Naive thymus-derived CD8-positive, alpha-beta T cell (primary cell): Measurements from ENCODE around the gene ANXA7. TPM values are rescaled to one million over a fixed set of nuclear protein-coding genes. Genes with fewer than 3 reads are reported as not detected.
"Not testable (repeated sequence)": the region's sequence is repeated elsewhere in the genome, so short reads cannot be mapped to it uniquely, and the experiment has no call there.

ENCODE experiments used
- ATAC-seq, 2 donors: fragments of 150-1000 bp; cut with Tn5 transposase in 1 of 2; sonication (Bioruptor Pico), chemical (Tn5 transposase) in 1 of 2; 1 replicate in 1 of 2; 2 replicates in 1 of 2; pipeline ENCODE4 v1.10.0; 2021; ENCODE audit warnings: mild to moderate bottlenecking in 2 of 2, moderate library complexity in 2 of 2
- POLR2A ChIA-PET: fragments of 350-600 bp; sonication (Branson Sonifier 250); formaldehyde crosslinking; loops from one replicate; lab custom pipeline; 2021; ENCODE audit warnings: antibody characterized with exemption; lab: Charles Lee
- DNase-seq, 10 donors: peaks; one replicate each; pipeline versions ENCODE4 v3.0.0 to v3.0.0-alpha.2; 2020 to 2022
- H3K27ac Mint-ChIP-seq, 10 donors: one replicate each; pipeline ENCODE4 v1.8.0; 2020 to 2022; ENCODE audit warnings: mild to moderate bottlenecking in 10 of 10, mixed read lengths in 10 of 10, moderate library complexity in 4 of 10, inconsistent platforms in 1 of 10
- H3K27me3 Mint-ChIP-seq, 5 donors: one replicate each; pipeline ENCODE4 v1.8.0; 2021 to 2022; ENCODE audit warnings: mixed read lengths in 5 of 5
- H3K36me3 Mint-ChIP-seq, 3 donors: one replicate each; pipeline ENCODE4 v1.8.0; 2020 to 2022; ENCODE audit warnings: mixed read lengths in 3 of 3, mild to moderate bottlenecking in 2 of 3, inconsistent platforms in 1 of 3
- H3K4me1 Mint-ChIP-seq, 4 donors: one replicate each; pipeline ENCODE4 v1.8.0; 2021 to 2022; ENCODE audit warnings: mixed read lengths in 4 of 4
- H3K4me3 Mint-ChIP-seq, 10 donors: one replicate each; pipeline ENCODE4 v1.8.0; 2020 to 2022; ENCODE audit warnings: mild to moderate bottlenecking in 10 of 10, mixed read lengths in 10 of 10, moderate library complexity in 6 of 10, inconsistent platforms in 1 of 10
- H3K9me3 Mint-ChIP-seq, 9 donors: one replicate each; pipeline ENCODE4 v1.8.0; 2020 to 2022; ENCODE audit warnings: mixed read lengths in 9 of 9, mild to moderate bottlenecking in 3 of 9, inconsistent platforms in 1 of 9, moderate library complexity in 1 of 9
- polyA plus RNA-seq, 3 donors: library from polyadenylated mRNA; unstranded; fragments of 300-500 nt; fragmentation: Illumina TruSeq; gene quantifications; one replicate each; pipeline ENCODE4 v1.2.3, GENCODE V29; 2021
- total RNA-seq, 8 experiments: library from RNA in 2 of 8; stranded (reverse) in 2 of 8; gene quantifications; one replicate each; pipeline ENCODE4 v1.2.3 and lab custom pipeline; 2021 to 2026

ANXA7 gene
- total and polyA plus RNA-seq, 5 experiments from 2014 or later: 105 to 193 (median 168) TPM

DNA sequence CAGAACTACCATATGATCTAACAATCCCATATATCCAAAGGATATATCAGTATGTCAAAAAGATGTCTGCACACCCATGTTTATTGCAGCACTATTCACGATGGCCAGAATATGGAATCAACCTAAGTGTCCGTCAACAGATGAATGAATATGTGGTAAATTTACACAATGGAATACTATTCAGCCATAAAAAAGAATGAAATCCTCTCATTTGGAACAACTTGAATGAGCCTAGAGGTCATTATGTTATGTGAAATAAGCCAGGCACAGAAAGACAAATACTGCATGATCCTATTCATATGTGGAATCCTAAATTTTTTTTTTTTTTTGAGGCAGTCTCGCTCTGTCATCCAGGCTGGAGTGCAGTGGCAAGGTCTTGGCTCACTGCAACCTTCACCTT is 48.9 kb downstream of the ANXA7 start:
- H3K27ac Mint-ChIP-seq: no peak overlapping the region

DNA sequence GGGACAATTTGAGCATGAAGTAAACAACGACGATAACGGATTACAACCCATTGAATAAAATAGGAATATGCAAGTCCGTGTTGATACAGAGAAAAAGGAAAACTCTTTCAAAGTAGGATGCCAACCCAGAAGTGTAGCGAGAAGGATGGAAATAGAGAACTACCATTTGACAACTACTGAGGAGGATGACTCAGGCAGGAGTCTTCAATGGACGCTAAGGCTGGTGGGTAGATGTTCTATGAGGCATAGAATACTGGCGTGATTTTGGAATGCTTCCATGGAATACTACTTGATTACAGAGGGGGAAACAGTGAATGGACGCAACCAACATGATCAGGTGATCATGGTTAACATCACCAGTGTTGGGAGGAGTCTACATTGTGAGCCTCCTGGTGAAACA is 54.4 kb downstream of the ANXA7 start:
- Mint-ChIP-seq H3K36me3 (peaks cover 0 to 2% (median 0%) of the 10 kb centered on the region in 3 donors), H3K27me3 (peaks cover 0 to 3% (median 0%) of the 10 kb centered on the region in 5 donors), H3K4me3 (peak overlapping the region in 4 of 10 donors; percentile 21 to 99 (median 64)), H3K4me1 (peaks cover 10 to 17% (median 15%) of the 10 kb centered on the region in 4 donors), H3K9me3 (peaks cover 0 to 4% (median 0%) of the 10 kb centered on the region in 9 donors), H3K27ac (peak overlapping the region in 2 of 10 donors; percentile 38 to 43)
- POLR2A ChIA-PET: interaction anchor here (1.1 to 2.0 kb wide), 3 partner anchors 20 to 112 kb away, joined by 3 to 11 read pairs (median 5); partner anchors contain the start of gene DNAJC9
- ATAC-seq (no peak), DNase-seq (no peak)

More for the DNA sequence above, 48.9 kb downstream of the ANXA7 start:
- H3K9me3 Mint-ChIP-seq: peaks cover 0 to 4% (median 0%) of the 10 kb centered on the region in 9 donors
- H3K27me3 Mint-ChIP-seq: no peaks in the 10 kb centered on the region
- H3K4me3 Mint-ChIP-seq: no peak overlapping the region
- no peak for ATAC-seq
- POLR2A ChIA-PET: interaction anchor here (0.7 kb wide), 1 partner anchor 12 kb away, joined by 5 read pairs; no protein-coding TSS in a partner anchor
- no peak for DNase-seq
- H3K36me3 Mint-ChIP-seq: peaks cover 0 to 42% (median 18%) of the 10 kb centered on the region in 3 donors
- H3K4me1 Mint-ChIP-seq: peaks cover 0 to 3% (median 0%) of the 10 kb centered on the region in 4 donors

DNA sequence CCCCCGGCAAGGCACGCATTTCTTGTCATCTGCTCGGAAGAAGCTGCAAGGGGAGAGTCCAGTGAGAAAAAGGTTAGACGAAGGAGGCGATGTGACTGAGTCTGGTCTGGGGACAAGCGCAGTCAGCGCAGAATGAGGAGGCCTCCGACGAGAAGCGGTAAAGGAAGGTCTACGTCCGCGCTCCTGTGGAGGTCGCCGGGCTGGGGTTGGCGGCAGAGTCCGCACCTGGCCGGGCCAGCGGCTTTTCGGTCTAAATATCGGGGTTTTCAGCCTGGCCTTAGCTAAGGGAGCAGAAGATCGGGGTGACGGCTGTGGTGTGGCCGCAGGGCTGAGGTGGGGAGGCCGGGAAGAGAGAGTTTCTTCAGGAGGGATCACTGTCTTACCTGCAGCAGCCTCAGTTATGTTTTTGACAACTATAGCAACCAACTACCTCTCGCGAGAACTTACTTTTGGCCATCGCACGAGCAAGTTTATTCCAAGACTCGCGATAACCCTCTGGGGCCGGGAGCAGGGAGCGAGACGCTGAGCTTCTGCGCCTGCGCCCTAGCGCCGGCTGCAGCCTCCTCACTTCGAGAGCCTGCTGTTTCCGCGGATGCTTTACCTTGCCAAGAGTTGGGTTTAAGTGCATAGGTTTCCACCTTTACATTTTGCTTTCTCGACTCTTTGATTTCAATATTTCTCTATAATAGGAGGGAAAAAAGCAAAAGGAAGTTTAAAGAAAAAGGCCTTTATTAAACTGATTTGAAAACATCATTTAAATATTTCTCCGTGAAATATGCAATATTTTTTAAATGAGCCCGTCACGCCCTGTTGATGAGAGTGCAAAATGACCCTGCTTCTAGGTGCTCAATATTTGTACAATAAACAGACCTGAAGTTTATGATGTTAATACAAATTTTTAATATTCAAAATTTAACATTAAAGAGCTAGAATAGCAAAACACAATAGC is 55.3 kb downstream of the ANXA7 start, which contains the start of gene CFAP70:
Gene CFAP70, minus strand, starts transcription at position 534 of the 949 bp plus-strand sequence. CDS start 4,068 bp downstream, outside the sequence.
- H3K27ac Mint-ChIP-seq: peak within 1 kb of the TSS; percentile 91 to 100 (median 99)
- POLR2A ChIA-PET: interaction anchor here (1.0 to 2.0 kb wide), 6 partner anchors 19 to 263 kb away, joined by 3 to 11 read pairs (median 6); partner anchors contain the start of genes ANXA7 and DNAJC9
- DNase-seq (peak; percentile 90 to 97 (median 93)), ATAC-seq (peak; percentile 93 to 94)
- H3K4me3 Mint-ChIP-seq: peak within 1 kb of the TSS; percentile 93 to 100 (median 98)
- peaks cover 0 to 4% (median 0%) of the 10 kb centered on the region in 9 donors for H3K9me3 Mint-ChIP-seq
- H3K4me1 Mint-ChIP-seq: peaks cover 10 to 17% (median 15%) of the 10 kb centered on the region in 4 donors
- H3K27me3 Mint-ChIP-seq: peaks cover 0 to 3% (median 0%) of the 10 kb centered on the region in 5 donors
- H3K36me3 Mint-ChIP-seq: no peaks in the 10 kb centered on the region

DNA sequence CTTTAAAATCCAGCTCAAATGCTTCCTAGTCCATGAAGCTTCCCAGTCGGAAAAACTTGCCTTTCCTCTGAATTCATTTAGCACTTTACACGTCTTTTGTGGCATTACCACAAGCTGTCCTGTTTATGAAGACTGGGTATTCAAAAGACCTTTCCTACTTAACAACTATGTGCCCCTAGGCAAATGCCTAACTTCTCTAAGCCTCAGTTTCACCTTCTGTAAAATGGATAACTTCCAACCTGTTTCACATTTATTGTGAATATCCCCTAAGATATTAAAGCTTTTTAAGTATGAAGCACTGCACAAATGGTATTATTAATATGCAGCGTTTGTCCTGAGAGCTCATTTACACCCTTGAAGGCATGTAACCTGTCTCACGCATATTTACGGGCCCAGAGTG is 56.0 kb downstream of the ANXA7 start:
- ATAC-seq (no peak), DNase-seq (no peak)
- Mint-ChIP-seq H3K36me3 (no peaks in the 10 kb centered on the region), H3K4me3 (peak overlapping the region; percentile 93 to 100 (median 98)), H3K9me3 (peaks cover 0 to 4% (median 0%) of the 10 kb centered on the region in 9 donors), H3K27ac (peak overlapping the region; percentile 91 to 100 (median 99)), H3K4me1 (peaks cover 10 to 17% (median 15%) of the 10 kb centered on the region in 4 donors), H3K27me3 (peaks cover 0 to 3% (median 0%) of the 10 kb centered on the region in 5 donors)
- POLR2A ChIA-PET: interaction anchor here (1.6 to 2.0 kb wide), 2 partner anchors 106 to 111 kb away, joined by 5 to 11 read pairs; partner anchors contain the start of gene DNAJC9

DNA sequence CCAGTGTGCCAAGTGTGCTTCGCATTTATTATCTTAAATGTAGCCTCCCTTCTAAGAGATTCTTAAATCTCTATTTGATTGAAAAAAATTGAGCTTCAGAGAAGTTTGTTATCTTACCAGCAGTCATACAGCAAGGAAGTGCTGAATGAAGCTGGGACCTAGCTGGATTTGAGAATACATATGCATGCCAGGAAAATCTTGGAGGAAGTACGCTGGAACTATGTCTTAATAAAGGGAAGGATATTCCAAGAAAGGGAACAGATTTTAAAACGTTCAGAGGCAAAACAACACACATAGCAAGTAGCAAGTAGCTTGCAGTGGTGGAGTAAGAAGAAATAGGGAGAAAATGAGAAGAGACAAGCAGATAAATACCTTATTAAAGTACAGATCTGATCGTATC is 56.7 kb downstream of the ANXA7 start:
- Mint-ChIP-seq H3K4me1 (peaks cover 10 to 17% (median 15%) of the 10 kb centered on the region in 4 donors), H3K36me3 (peaks cover 0 to 2% (median 0%) of the 10 kb centered on the region in 3 donors), H3K27me3 (peaks cover 0 to 3% (median 0%) of the 10 kb centered on the region in 5 donors), H3K9me3 (peaks cover 0 to 4% (median 0%) of the 10 kb centered on the region in 9 donors), H3K27ac (peak overlapping the region in 8 of 10 donors; percentile 54 to 100 (median 100)), H3K4me3 (peak overlapping the region; percentile 26 to 100 (median 96))
- POLR2A ChIA-PET: no interaction called here
- DNase-seq (no peak), ATAC-seq (no peak)

DNA sequence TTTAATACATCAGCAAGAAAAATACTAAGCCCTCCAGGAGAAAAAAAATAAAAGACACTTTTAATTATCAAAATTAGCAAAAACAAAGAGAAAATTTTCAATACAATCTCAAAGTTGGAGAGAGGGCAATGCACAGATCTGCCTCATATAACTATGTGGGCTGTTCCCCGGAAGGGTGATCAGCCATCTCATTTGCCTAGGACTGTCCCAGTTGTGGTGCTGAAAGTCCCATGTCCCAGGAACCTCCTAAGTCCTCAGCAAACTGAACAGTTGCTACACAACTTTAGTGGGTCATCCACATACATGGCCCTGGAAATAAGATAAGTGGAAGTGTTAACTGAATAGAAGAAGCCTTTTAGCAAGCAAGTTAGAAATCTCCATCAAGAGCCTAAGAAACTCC is 69.6 kb downstream of the ANXA7 start:
- Mint-ChIP-seq H3K36me3 (peaks cover 0 to 10% (median 5%) of the 10 kb centered on the region in 3 donors), H3K27ac (peak overlapping the region in 1 of 10 donors; percentile 19)

DNA sequence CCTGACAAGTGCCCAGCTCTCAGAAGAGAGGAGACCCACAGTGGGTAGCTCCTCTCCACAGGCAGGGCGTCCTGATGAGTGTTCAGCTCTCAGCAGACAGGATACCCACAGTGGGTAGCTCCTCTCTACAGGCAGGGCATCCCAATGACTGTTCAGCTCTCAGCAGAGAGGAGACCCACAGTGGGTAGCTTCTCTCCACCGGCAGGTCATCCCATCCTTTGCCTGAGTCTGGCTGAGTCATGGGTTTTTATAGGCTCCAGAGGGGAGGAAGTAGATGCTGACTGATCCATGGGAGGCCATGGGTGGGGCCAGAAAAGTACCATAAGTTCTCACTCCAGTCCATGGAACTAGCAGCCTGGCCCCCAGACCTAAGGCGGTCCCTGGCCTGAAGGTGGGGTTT is 73.7 kb downstream of the ANXA7 start:
- Mint-ChIP-seq H3K4me3 (no peak overlapping the region), H3K36me3 (peaks cover 0 to 3% (median 1%) of the 10 kb centered on the region in 3 donors), H3K27ac (no peak overlapping the region), H3K9me3 (no peaks in the 10 kb centered on the region), H3K4me1 (no peaks in the 10 kb centered on the region), H3K27me3 (no peaks in the 10 kb centered on the region)
- POLR2A ChIA-PET: interaction anchor here (0.8 kb wide), 1 partner anchor 19 kb away, joined by 3 read pairs; the partner anchor contains the start of gene CFAP70
- DNase-seq: no peak
- no peak for ATAC-seq

More for the DNA sequence above, 69.6 kb downstream of the ANXA7 start:
- Mint-ChIP-seq H3K27me3 (no peaks in the 10 kb centered on the region), H3K4me1 (no peaks in the 10 kb centered on the region), H3K4me3 (no peak overlapping the region), H3K9me3 (no peaks in the 10 kb centered on the region)
- no peak for ATAC-seq
- no peak for DNase-seq
- POLR2A ChIA-PET: no interaction called here

DNA sequence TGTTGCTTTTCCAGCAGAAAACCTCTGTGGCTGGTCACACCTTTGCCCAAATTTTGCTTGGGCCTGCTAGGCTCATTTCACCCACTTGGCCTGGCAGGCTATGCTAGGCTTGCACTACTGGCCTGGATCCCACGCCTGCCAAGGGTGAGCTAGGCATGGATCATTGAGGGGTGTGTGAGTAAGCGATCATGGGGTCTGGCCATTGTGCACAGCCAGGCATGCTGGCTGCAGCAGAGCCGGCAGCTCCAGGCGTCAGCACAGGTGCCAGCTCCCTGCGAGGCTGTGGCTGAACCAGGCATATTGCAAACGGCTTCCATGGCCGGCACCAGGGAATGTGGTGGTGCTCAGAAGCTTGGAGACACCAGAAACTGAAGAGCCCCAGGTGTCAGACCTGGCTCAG is 74.4 kb downstream of the ANXA7 start:
- DNase-seq: no peak
- POLR2A ChIA-PET: interaction anchor here (0.8 kb wide), 1 partner anchor 19 kb away, joined by 3 read pairs; the partner anchor contains the start of gene CFAP70
- Mint-ChIP-seq H3K27me3 (no peaks in the 10 kb centered on the region), H3K36me3 (peaks cover 0 to 2% (median 1%) of the 10 kb centered on the region in 3 donors), H3K4me3 (no peak overlapping the region), H3K4me1 (no peaks in the 10 kb centered on the region), H3K27ac (no peak overlapping the region), H3K9me3 (no peaks in the 10 kb centered on the region)
- ATAC-seq: no peak

DNA sequence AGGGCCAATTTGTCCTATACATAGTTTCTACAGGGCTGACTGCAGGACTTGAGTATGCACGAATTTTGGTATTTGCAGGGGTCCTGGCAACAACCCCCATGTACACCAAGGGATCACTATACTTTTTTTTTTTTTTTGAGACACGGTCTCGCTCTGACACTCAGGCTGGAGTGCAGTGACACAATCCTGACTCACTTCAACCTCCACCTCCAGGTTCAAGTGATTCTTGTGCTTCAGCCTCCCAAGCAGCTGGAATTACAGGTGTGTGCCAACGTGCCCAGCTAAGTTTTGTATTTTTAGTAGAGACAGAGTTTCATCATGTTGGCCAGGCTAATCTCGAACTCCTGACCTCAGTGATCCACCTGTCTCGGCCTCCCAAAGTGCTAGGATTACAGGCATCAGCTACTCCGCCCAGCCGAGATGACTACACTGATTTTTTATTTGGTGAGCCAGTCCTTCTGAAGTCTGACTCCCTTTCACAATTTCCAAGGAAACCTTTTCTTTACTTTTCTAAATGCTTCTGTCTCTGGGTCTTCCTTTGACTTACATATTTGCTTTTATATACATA is 75.0 kb downstream of the ANXA7 start:
- H3K9me3 Mint-ChIP-seq: no peaks in the 10 kb centered on the region
- POLR2A ChIA-PET: no interaction called here

DNA sequence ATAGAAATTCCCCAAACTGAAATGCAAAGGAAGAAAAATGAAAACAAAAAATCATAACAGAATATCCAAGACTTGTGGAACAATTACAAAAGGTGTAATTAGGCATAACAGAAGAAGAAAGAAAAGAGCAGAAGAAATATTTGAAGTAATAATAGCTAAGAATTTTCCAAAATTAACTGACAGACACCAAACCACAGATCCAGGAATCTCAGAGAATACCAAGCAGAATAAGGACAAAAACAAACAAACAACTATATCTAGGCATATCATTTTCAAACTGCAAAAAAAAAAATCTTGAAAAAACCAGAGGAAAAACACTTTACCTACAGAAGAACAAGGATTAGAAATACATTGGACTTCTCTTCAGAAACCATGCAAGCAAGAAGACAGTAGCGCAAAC is 80.7 kb downstream of the ANXA7 start:
- H3K27ac Mint-ChIP-seq: no peak overlapping the region
- H3K36me3 Mint-ChIP-seq: peaks cover 0 to 4% (median 3%) of the 10 kb centered on the region in 3 donors
- H3K27me3 Mint-ChIP-seq: no peaks in the 10 kb centered on the region
- ATAC-seq (no peak), DNase-seq (no peak)
- no peaks in the 10 kb centered on the region for H3K9me3 Mint-ChIP-seq
- H3K4me3 Mint-ChIP-seq: no peak overlapping the region
- H3K4me1 Mint-ChIP-seq: no peaks in the 10 kb centered on the region
- POLR2A ChIA-PET: no interaction called here

More for the DNA sequence above, 75.0 kb downstream of the ANXA7 start:
- Mint-ChIP-seq H3K27me3 (no peaks in the 10 kb centered on the region), H3K36me3 (peaks cover 0 to 5% (median 2%) of the 10 kb centered on the region in 3 donors), H3K27ac (no peak overlapping the region), H3K4me3 (no peak overlapping the region), H3K4me1 (no peaks in the 10 kb centered on the region)
- DNase-seq: no peak
- no peak for ATAC-seq

DNA sequence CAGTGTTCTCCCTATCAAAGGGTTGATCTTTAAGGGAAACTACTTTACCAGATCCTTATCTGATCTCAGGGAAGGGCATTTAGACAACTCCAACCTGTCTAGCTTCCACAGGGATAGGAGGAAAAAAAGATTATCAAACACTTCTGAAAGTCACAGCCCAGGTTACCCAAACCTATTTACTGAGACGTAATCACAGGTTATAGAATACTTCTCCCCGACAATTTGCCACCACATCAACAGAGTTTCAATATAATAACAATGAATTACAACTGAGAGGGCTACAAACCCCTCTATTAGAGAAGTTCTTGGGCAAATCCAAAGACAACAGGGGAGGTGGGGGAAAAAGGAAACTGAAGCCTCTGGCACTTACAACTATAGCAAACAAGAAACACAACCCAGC is 81.5 kb downstream of the ANXA7 start:
- Mint-ChIP-seq H3K9me3 (no peaks in the 10 kb centered on the region), H3K27me3 (no peaks in the 10 kb centered on the region), H3K27ac (peak overlapping the region in 1 of 10 donors; percentile 20), H3K4me1 (no peaks in the 10 kb centered on the region), H3K4me3 (no peak overlapping the region), H3K36me3 (peaks cover 0 to 7% (median 4%) of the 10 kb centered on the region in 3 donors)
- POLR2A ChIA-PET: no interaction called here
- ATAC-seq (no peak), DNase-seq (no peak)

DNA sequence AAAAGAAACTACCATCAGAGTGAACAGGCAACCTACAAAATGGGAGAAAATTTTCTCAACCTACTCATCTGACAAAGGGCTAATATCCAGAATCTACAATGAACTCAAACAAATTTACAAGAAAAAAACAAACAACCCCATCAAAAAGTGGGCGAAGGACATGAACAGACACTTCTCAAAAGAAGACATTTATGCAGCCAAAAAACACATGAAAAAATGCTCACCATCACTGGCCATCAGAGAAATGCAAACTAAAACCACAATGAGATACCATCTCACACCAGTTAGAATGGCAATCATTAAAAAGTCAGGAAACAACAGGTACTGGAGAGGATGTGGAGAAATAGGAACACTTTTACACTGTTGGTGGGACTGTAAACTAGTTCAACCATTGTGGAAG is 85.3 kb downstream of the ANXA7 start:
- ATAC-seq, H3K4me1 Mint-ChIP-seq, H3K9me3 Mint-ChIP-seq, POLR2A ChIA-PET, H3K4me3 Mint-ChIP-seq, H3K36me3 Mint-ChIP-seq, H3K27ac Mint-ChIP-seq, H3K27me3 Mint-ChIP-seq, DNase-seq: not testable (repeated sequence)
